K562 (cell line): Measurements from ENCODE around the gene MGST2. TPM values are rescaled to one million over a fixed set of nuclear protein-coding genes. Genes with fewer than 3 reads are reported as not detected.
A peak's percentile ranks its signal among the peaks of the same experiment; 100 is the strongest.

Experiments
- ATAC-seq: fragments of 200-7000 bp; cut with Tn5 transposase; 3 replicates; pipeline ENCODE4 v1.9.1; 2020; ENCODE audit warnings: moderate library complexity
- BruUV-seq: library from RNA; stranded (reverse); fragments of 400-500 nt; replicated peaks from 2 replicates; lab custom pipeline; 2021; lab: Mats Ljungman, UMichigan
- CTCF ChIA-PET: fragments of 300-600 bp; formaldehyde crosslinking; extraction: SDS; loops from one replicate; lab custom pipeline; 2021; ENCODE audit warnings: low intra/inter-chr PET ratio; lab: Yijun Ruan, JAX
- POLR2A ChIA-PET: fragments of 300-600, 350-650 bp; sonication (Branson Sonifier 250); formaldehyde crosslinking; extraction: SDS; loops from one replicate; lab custom pipeline; 2021; ENCODE audit warnings: antibody characterized with exemption, inconsistent platforms; lab: Yijun Ruan, JAX
- DNase-seq, 4 experiments: peaks; one replicate each; pipeline versions ENCODE4 v3.0.0 to v3.0.0-alpha.2; 2011 to 2018; ENCODE audit warnings: low spot score in 3 of 4, mixed read lengths in 3 of 4; ENCODE audit errors: extremely low read depth in 1 of 4
- FAIRE-seq: peaks from 2 replicates; lab custom pipeline; 2011; peaks lifted over from hg19 to GRCh38; lab: Jason Lieb, UNC
- H2AFZ ChIP-seq: 2 replicates; pipeline ENCODE4 v1.6.0; 2011; ENCODE audit warnings: low read depth, low read length, control low read depth, inconsistent platforms
- H3K27ac ChIP-seq: fragments of 200-600 bp; 3 replicates; pipeline ENCODE4 v1.8.0; 2011; ENCODE audit warnings: low read depth, mild to moderate bottlenecking, control low read depth, inconsistent platforms, low read length, moderate library complexity, mixed read lengths; ENCODE audit errors: extremely low read depth
- H3K27me3 ChIP-seq, 2 experiments: fragments of 300-600 bp in 1 of 2; 2 replicates in 1 of 2; 3 replicates in 1 of 2; pipeline versions ENCODE4 v1.6.0 to v1.8.0; 2011; ENCODE audit warnings: inconsistent platforms in 2 of 2, low read length in 2 of 2, mild to moderate bottlenecking in 1 of 2, mixed read lengths in 1 of 2, moderate library complexity in 1 of 2; ENCODE audit not compliant: control insufficient read depth in 2 of 2, insufficient read depth in 2 of 2
- H3K36me3 ChIP-seq: fragments of 300-600 bp; 3 replicates; pipeline ENCODE4 v1.8.0; 2011; ENCODE audit warnings: mild to moderate bottlenecking, low read length, inconsistent platforms; ENCODE audit not compliant: control insufficient read depth, insufficient read depth
- H3K4me1 ChIP-seq, 2 experiments: fragments of 200-600 bp in 1 of 2; replicated peaks in 1 of 2; 2 replicates in 1 of 2; 3 replicates in 1 of 2; pipeline versions ENCODE4 v1.5.1 to v1.8.0; 2011; ENCODE audit warnings: inconsistent platforms in 2 of 2, low read length in 2 of 2, mild to moderate bottlenecking in 1 of 2, mixed read lengths in 1 of 2, moderate library complexity in 1 of 2; ENCODE audit not compliant: control insufficient read depth in 2 of 2, insufficient read depth in 2 of 2
- H3K4me2 ChIP-seq: 2 replicates; pipeline ENCODE4 v1.6.1; 2011; ENCODE audit warnings: low read length, control low read depth, inconsistent platforms, mixed read lengths; ENCODE audit not compliant: insufficient read depth
- H3K4me3 ChIP-seq: fragments of 200-600 bp; sonication (generic), shearing (Covaris generic); 2 replicates; pipeline ENCODE4 v1.5.1; 2016; ENCODE audit warnings: control low read depth, inconsistent platforms
- H3K79me2 ChIP-seq: fragments of 200-600 bp; 3 replicates; pipeline ENCODE4 v1.8.0; 2011; ENCODE audit warnings: low read length, inconsistent platforms; ENCODE audit not compliant: control insufficient read depth, insufficient read depth
- H3K9ac ChIP-seq, 2 experiments: 2 replicates each; pipeline versions ENCODE4 v1.6.0 to v1.6.1; 2011; ENCODE audit warnings: low read depth in 2 of 2, low read length in 2 of 2, control low read depth in 1 of 2, inconsistent platforms in 1 of 2, mild to moderate bottlenecking in 1 of 2, mixed read lengths in 1 of 2; ENCODE audit not compliant: insufficient read depth in 1 of 2
- H3K9me1 ChIP-seq: one replicate; pipeline ENCODE4 v1.6.0; 2011; ENCODE audit warnings: inconsistent platforms, mild to moderate bottlenecking, low read length, moderate library complexity; ENCODE audit not compliant: control insufficient read depth, insufficient read depth
- H3K9me3 ChIP-seq: replicated peaks from 2 replicates; pipeline ENCODE4 v1.5.1; 2011; ENCODE audit warnings: low read depth, low read length, inconsistent platforms; ENCODE audit not compliant: control insufficient read depth, insufficient read depth
- H4K20me1 ChIP-seq: replicated peaks from 2 replicates; pipeline ENCODE4 v1.6.1; 2011; ENCODE audit warnings: low read length, inconsistent platforms, mixed read lengths; ENCODE audit not compliant: control insufficient read depth, insufficient read depth
- ARNT ChIP-seq, 2 experiments: fragments of 450-650 bp; IDR thresholded peaks; 2 replicates each; pipeline ENCODE4 v1.6.1; 2016; ENCODE audit warnings: mild to moderate bottlenecking in 1 of 2
- ATF6 ChIP-seq: sonication (generic); formaldehyde crosslinking; IDR thresholded peaks from 2 replicates; pipeline ENCODE4 v1.4.0; 2020; ENCODE audit warnings: mild to moderate bottlenecking, missing genetic modification reagents
- CBX3 ChIP-seq, 2 experiments: IDR thresholded peaks; 1 replicate in 1 of 2; 2 replicates in 1 of 2; pipeline ENCODE4 v1.6.1; 2012; ENCODE audit warnings: inconsistent platforms in 2 of 2, low read length in 2 of 2, borderline replicate concordance in 1 of 2, control low read depth in 1 of 2
- CHAMP1 ChIP-seq: fragments of 450-650 bp; IDR thresholded peaks from 2 replicates; pipeline ENCODE4 v1.6.1; 2016; ENCODE audit warnings: mild to moderate bottlenecking
- CHD2 ChIP-seq: IDR thresholded peaks from 2 replicates; pipeline ENCODE4 v1.6.1; 2011; ENCODE audit warnings: low read depth, low read length
- DPF2 ChIP-seq: fragments of 450-650 bp; IDR thresholded peaks from 2 replicates; pipeline ENCODE4 v1.6.1; 2016
- FOXA1 ChIP-seq: fragments of 450-650 bp; IDR thresholded peaks from 2 replicates; pipeline ENCODE4 v1.6.1; 2016; ENCODE audit warnings: mild to moderate bottlenecking, borderline replicate concordance
- GTF2B ChIP-seq: IDR thresholded peaks from 2 replicates; pipeline ENCODE4 v1.6.1; 2011; ENCODE audit not compliant: insufficient read length; ENCODE audit errors: extremely low read depth
- PRPF4 ChIP-seq: fragments of 200-400 bp; formaldehyde crosslinking; IDR thresholded peaks from one replicate; pipeline ENCODE4 v1.6.1; 2017; ENCODE audit warnings: low read length, low read depth, mild to moderate bottlenecking; ENCODE audit not compliant: insufficient read depth, poor library complexity, severe bottlenecking
- RBBP5 ChIP-seq: fragments of 200-600 bp; sonication (generic); IDR thresholded peaks from 2 replicates; pipeline ENCODE4 v1.6.1; 2012; ENCODE audit warnings: borderline replicate concordance, mild to moderate bottlenecking, low read length, control low read depth, inconsistent platforms; ENCODE audit not compliant: insufficient read depth, poor library complexity, severe bottlenecking
- RNF2 ChIP-seq: sonication (generic); IDR thresholded peaks from 2 replicates; pipeline ENCODE4 v1.6.1; 2016
- ZFP30 ChIP-seq: fragments of 250-450 bp; sonication (Bioruptor Pico); IDR thresholded peaks from 2 replicates; pipeline ENCODE4 v1.8.0; 2022; ENCODE audit warnings: moderate library complexity, mild to moderate bottlenecking, inconsistent platforms, borderline replicate concordance
- ZFP36 ChIP-seq: fragments of 150-350 bp; IDR thresholded peaks from 2 replicates; pipeline ENCODE4 v1.6.1; 2018; ENCODE audit warnings: low read length, low read depth; ENCODE audit not compliant: partially characterized antibody
- ZFP91 ChIP-seq: sonication (generic); formaldehyde crosslinking; IDR thresholded peaks from 2 replicates; pipeline ENCODE4 v1.8.0; 2022; ENCODE audit warnings: mild to moderate bottlenecking, missing genetic modification reagents
- ZNF695 ChIP-seq: fragments of 450-650 bp; formaldehyde crosslinking; IDR thresholded peaks from 2 replicates; pipeline ENCODE4 v1.4.0; 2020; ENCODE audit warnings: mild to moderate bottlenecking, moderate library complexity
- WGBS: fragments of 100-300 bp; shearing (Covaris generic); methylation state at CpG from one replicate; pipeline ENCODE4 v1.1.6; 2016; ENCODE audit warnings: low coverage, mixed read lengths; ENCODE audit not compliant: insufficient coverage; ENCODE audit errors: missing lambda C conversion rate; 5-methylcytosine and 5-hydroxymethylcytosine counted together
- in situ Hi-C: fragments of 300-500 bp; cut with MboI; formaldehyde crosslinking; loops from 4 replicates; pipeline ENCODE4 v1.15.0; 2018; ENCODE audit warnings: inconsistent platforms, mixed read lengths
- intact Hi-C: fragments of 100-400 bp; cut with micrococcal nuclease; formaldehyde crosslinking; loops from 2 replicates; pipeline ENCODE4 v1.14.2; 2022
- polyA plus RNA-seq, 8 experiments: library from polyadenylated mRNA; depleted of rRNA in 4 of 8; stranded (reverse) in 5 of 8; unstranded in 3 of 8; fragments of >200 nt; fragmentation: Nextera tagmentation in 2 of 8; fragmentation: Illumina TruSeq in 1 of 8; extraction: Ambion mirVana in 2 of 8; extraction: Trizol in 1 of 8; gene quantifications; 2 replicates each; pipeline versions ENCODE4 v1.2.1 to v1.2.3, GENCODE V29; 2011 to 2014; ENCODE audit warnings: inconsistent platforms in 1 of 8, missing spikeins in 1 of 8
- total RNA-seq, 7 experiments: library from RNA; depleted of rRNA in 6 of 7; stranded (reverse); fragments of >200 nt in 6 of 7; fragmentation: Illumina TruSeq in 2 of 7; extraction: Trizol in 2 of 7; gene quantifications; 2 replicates each; pipeline versions ENCODE4 v1.2.1 to v1.2.3, GENCODE V29; 2011 to 2021; ENCODE audit warnings: low replicate concordance in 1 of 7

MGST2 gene
- total and polyA plus RNA-seq, 9 of the 15 experiments (the other 6 are each of a cell fraction or from before 2014, with no cell fraction given), result 38.7 to 115 (median 84.6) TPM

- TF ChIP-seq CHAMP1, result peak; percentile 81
- TF ChIP-seq ZNF695 (CRISPR knock-in tag), result no peak
- TF ChIP-seq FOXA1, result no peak
- TF ChIP-seq ARNT (IDR thresholded peaks at IDR 0.05), result no peak
- TF ChIP-seq RBBP5, result no peak
- TF ChIP-seq, all 486 proteins: peak for 4
These were observed 39.4 kb downstream of the MGST2 start (continued) for GRCh38 chr4:139704915-139705485.

- POLR2A ChIA-PET, result no interaction called here
- no peaks in the 10 kb centered on the region for H3K9me3 ChIP-seq
- no peak overlapping the region for H2AFZ ChIP-seq
- no peaks in the 10 kb centered on the region for H3K27me3 ChIP-seq
- H3K4me2 ChIP-seq, result no peak overlapping the region
- H3K27ac ChIP-seq, result no peak overlapping the region
- in situ Hi-C loops (no loop called here), intact Hi-C loops (no loop called here)
- H3K4me3 ChIP-seq, result no peak overlapping the region
- no peak for ATAC-seq
- no peaks in the 10 kb centered on the region for H4K20me1 ChIP-seq
- no peaks in the 10 kb centered on the region for H3K9me1 ChIP-seq
- no peaks in the 10 kb centered on the region; a peak in 1 of 5 replicates for H3K4me1 ChIP-seq
- no peaks in the 10 kb centered on the region for H3K79me2 ChIP-seq
- no TSS peak for BruUV-seq
- H3K9ac ChIP-seq, result no peak overlapping the region
- FAIRE-seq, result no peak
- H3K36me3 ChIP-seq, result peaks cover 17% of the 10 kb centered on the region
- 20% methylated on average over 1 of the region's 1 CpG for WGBS
- CTCF ChIA-PET, result no interaction called here
- DNase-seq, result no peak
- TF ChIP-seq CHD2 (no peak), ZFP91 (CRISPR knock-in tag) (no peak), DPF2 (no peak), RNF2 (no peak), CBX3 (IDR thresholded peaks at IDR 0.05; ENCODE audit: borderline replicate concordance in 1 of 2, low read length in 2 of 2) (no peak), ZFP30 (CRISPR knock-in tag) (no peak), ZFP36 (no peak), GTF2B (no peak), PRPF4 (no peak), ATF6 (CRISPR knock-in tag) (no peak)
These were observed 44.0 kb downstream of the MGST2 start for GRCh38 chr4:139709660-139710059.
